ENCODE data around the gene SART3.

The SART3 gene

GRCh38 chr12:108560752-108561719 lies at the start of gene SART3:
Gene SART3 (minus strand): TSS chr12:108561173. CDS start chr12:108561154, 19 bp downstream.
- peak; percentile 88 for DNase-seq (ENCODE audit: low spot score)

GRCh38 chr12:108610336-108610815 lies 49.4 kb upstream of the SART3 start:
- no peak for DNase-seq (ENCODE audit: low spot score)

GRCh38 chr12:108609537-108610335 lies 48.8 kb upstream of the SART3 start:
- peak; percentile 91 for DNase-seq (ENCODE audit: low spot score)

GRCh38 chr12:108608616-108609015 lies 47.6 kb upstream of the SART3 start:
- DNase-seq (ENCODE audit: low spot score), result no peak

GRCh38 chr12:108607981-108608600 lies 47.1 kb upstream of the SART3 start:
- no peak for DNase-seq (ENCODE audit: low spot score)

- DNase-seq (ENCODE audit: low spot score), result no peak
These were observed 45.5 kb upstream of the SART3 start for GRCh38 chr12:108606492-108606891.

GRCh38 chr12:108605690-108606406 lies 44.9 kb upstream of the SART3 start:
- DNase-seq (ENCODE audit: low spot score), result no peak

GRCh38 chr12:108605000-108605689 lies 44.2 kb upstream of the SART3 start:
- no peak for DNase-seq (ENCODE audit: low spot score)

GRCh38 chr12:108604208-108604941 lies 43.4 kb upstream of the SART3 start:
- DNase-seq (ENCODE audit: low spot score), result no peak

- DNase-seq (ENCODE audit: low spot score), result no peak
These were observed 42.8 kb upstream of the SART3 start for GRCh38 chr12:108603743-108604142.

GRCh38 chr12:108602976-108603704 lies 42.2 kb upstream of the SART3 start:
- DNase-seq (ENCODE audit: low spot score), result no peak

- DNase-seq (ENCODE audit: low spot score), result no peak
These were observed 41.3 kb upstream of the SART3 start for GRCh38 chr12:108602209-108602705.

- DNase-seq (ENCODE audit: low spot score), result no peak
These were observed 39.7 kb upstream of the SART3 start for GRCh38 chr12:108600702-108601007.

GRCh38 chr12:108599948-108600701 lies 39.2 kb upstream of the SART3 start:
- DNase-seq (ENCODE audit: low spot score), result no peak

GRCh38 chr12:108599541-108599940 lies 38.6 kb upstream of the SART3 start:
- no peak for DNase-seq (ENCODE audit: low spot score)

GRCh38 chr12:108598553-108599250 lies 37.7 kb upstream of the SART3 start:
- DNase-seq (ENCODE audit: low spot score), result no peak

- DNase-seq (ENCODE audit: low spot score), result peak; percentile 91
These were observed 36.8 kb upstream of the SART3 start, which contains the start of gene TMEM119 for GRCh38 chr12:108597559-108598471. Gene TMEM119 (minus strand): TSS chr12:108598084. CDS start chr12:108592383, 5,701 bp downstream.
